ENCODE measurements around the gene TRIM44. TPM values are rescaled to one million over a fixed set of nuclear protein-coding genes. Genes with fewer than 3 reads are reported as not detected.

Gene TRIM44
- total RNA-seq, 1 experiment from 2014 or later: 33.4 TPM

GRCh38 chr11:35671396-35672127, 9.0 kb downstream of the TRIM44 start:
- Histone ChIP-seq H3K36me3 (ENCODE audit: control insufficient read depth in 1 of 2, insufficient read depth in 2 of 2, low read length in 2 of 2) (no peaks in the 10 kb centered on the region), H3K4me2 (ENCODE audit: low read length) (no peak overlapping the region), H3K4me3 (replicated peaks in 1 of 2; ENCODE audit: low read depth in 1 of 2, low read length in 2 of 2) (no peak overlapping the region), H3K79me2 (ENCODE audit: insufficient read depth, low read length) (peaks cover 67% of the 10 kb centered on the region), H3K27ac (ENCODE audit: low read depth, low read length) (no peak overlapping the region), H3K9ac (ENCODE audit: low read length) (no peak overlapping the region), H3K9me2 (ENCODE audit: insufficient read depth) (no peaks in the 10 kb centered on the region), H4K20me1 (ENCODE audit: insufficient read depth) (no peaks in the 10 kb centered on the region), H3K9me3 (ENCODE audit: control insufficient read depth in 1 of 2, insufficient read depth in 1 of 2, low read depth in 1 of 2, low read length in 2 of 2) (no peaks in the 10 kb centered on the region), H3K27me3 (ENCODE audit: insufficient read depth, low read length) (no peaks in the 10 kb centered on the region), H2AFZ (ENCODE audit: low read depth, low read length, poor library complexity, severe bottlenecking) (no peak overlapping the region), H3K4me1 (ENCODE audit: control insufficient read depth in 1 of 2, insufficient read depth in 2 of 2, low read length in 2 of 2) (no peaks in the 10 kb centered on the region)
- ChIA-PET RAD21 (ENCODE audit: low non-redundant PET in 1 of 2, low total read pairs in 2 of 2, uncharacterized antibody in 2 of 2, unreplicated experiment in 2 of 2) (no interaction called here), CTCF (no interaction called here), POLR2A (no interaction called here)
- intact Hi-C loops (cut with micrococcal nuclease): no loop called here
- ATAC-seq: no peak
- no peak for DNase-seq (ENCODE audit: low read depth, low spot score)
- BruUV-seq (replicated peaks): no TSS peak
- TF ChIP-seq RAD21 (IDR thresholded peaks at IDR 0.05; ENCODE audit: low read depth) (no peak), ZNF274 (IDR thresholded peaks at IDR 0.05; ENCODE audit: low read depth, low read length) (no peak), ZFX (IDR thresholded peaks at IDR 0.05) (no peak), EGR1 (IDR thresholded peaks at IDR 0.05; ENCODE audit: low read depth) (no peak), MAX (IDR thresholded peaks at IDR 0.05) (no peak), SIN3A (IDR thresholded peaks at IDR 0.05; ENCODE audit: low read depth) (no peak), POLR2AphosphoS5 (IDR thresholded peaks at IDR 0.05; ENCODE audit: low read depth, low read length) (no peak), SRF (IDR thresholded peaks at IDR 0.05; ENCODE audit: low read depth) (no peak), YY1 (IDR thresholded peaks at IDR 0.05; ENCODE audit: extremely low read depth, insufficient replicate concordance, low read depth, low read length) (no peak), CBX3 (IDR thresholded peaks at IDR 0.05; ENCODE audit: low read depth) (no peak), CTCF (IDR thresholded peaks at IDR 0.05 in 2 of 3, conservative IDR thresholded peaks at IDR 0.05 in 1 of 3; ENCODE audit: borderline replicate concordance in 1 of 3, insufficient read depth in 1 of 3, low read depth in 2 of 3, low read length in 2 of 3) (no peak), FOSL1 (IDR thresholded peaks at IDR 0.05; ENCODE audit: low read depth) (no peak), SP1 (IDR thresholded peaks at IDR 0.05; ENCODE audit: low read depth) (no peak), EZH2phosphoT487 (IDR thresholded peaks at IDR 0.05; ENCODE audit: borderline replicate concordance) (no peak), EZH2 (IDR thresholded peaks at IDR 0.05) (no peak)
- TF ChIP-seq, protein P1, sequence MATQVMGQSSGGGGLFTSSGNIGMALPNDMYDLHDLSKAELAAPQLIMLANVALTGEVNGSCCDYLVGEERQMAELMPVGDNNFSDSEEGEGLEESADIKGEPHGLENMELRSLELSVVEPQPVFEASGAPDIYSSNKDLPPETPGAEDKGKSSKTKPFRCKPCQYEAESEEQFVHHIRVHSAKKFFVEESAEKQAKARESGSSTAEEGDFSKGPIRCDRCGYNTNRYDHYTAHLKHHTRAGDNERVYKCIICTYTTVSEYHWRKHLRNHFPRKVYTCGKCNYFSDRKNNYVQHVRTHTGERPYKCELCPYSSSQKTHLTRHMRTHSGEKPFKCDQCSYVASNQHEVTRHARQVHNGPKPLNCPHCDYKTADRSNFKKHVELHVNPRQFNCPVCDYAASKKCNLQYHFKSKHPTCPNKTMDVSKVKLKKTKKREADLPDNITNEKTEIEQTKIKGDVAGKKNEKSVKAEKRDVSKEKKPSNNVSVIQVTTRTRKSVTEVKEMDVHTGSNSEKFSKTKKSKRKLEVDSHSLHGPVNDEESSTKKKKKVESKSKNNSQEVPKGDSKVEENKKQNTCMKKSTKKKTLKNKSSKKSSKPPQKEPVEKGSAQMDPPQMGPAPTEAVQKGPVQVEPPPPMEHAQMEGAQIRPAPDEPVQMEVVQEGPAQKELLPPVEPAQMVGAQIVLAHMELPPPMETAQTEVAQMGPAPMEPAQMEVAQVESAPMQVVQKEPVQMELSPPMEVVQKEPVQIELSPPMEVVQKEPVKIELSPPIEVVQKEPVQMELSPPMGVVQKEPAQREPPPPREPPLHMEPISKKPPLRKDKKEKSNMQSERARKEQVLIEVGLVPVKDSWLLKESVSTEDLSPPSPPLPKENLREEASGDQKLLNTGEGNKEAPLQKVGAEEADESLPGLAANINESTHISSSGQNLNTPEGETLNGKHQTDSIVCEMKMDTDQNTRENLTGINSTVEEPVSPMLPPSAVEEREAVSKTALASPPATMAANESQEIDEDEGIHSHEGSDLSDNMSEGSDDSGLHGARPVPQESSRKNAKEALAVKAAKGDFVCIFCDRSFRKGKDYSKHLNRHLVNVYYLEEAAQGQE (IDR thresholded peaks at IDR 0.05; ENCODE audit: low read depth): no peak

All from HCT116 (cell line).